Activated B cell treated with CpG ODN at 0.5 μM for 24 hours (primary cell): ENCODE measurements around the gene TSR3. TPM values are rescaled to one million over a fixed set of nuclear protein-coding genes. Genes with fewer than 3 reads are reported as not detected.

ENCODE experiments used
- ATAC-seq: fragments of 200-7000 bp; cut with Tn5 transposase; one replicate; pipeline ENCODE4 v1.10.0; 2021; ENCODE audit warnings: low read depth, mild to moderate bottlenecking, moderate library complexity
- CTCF ChIA-PET: fragments of 350-600 bp; sonication (Branson Sonifier 250); formaldehyde crosslinking; loops from one replicate; lab custom pipeline; 2021; ENCODE audit warnings: antibody characterized with exemption; lab: Charles Lee
- POLR2A ChIA-PET: fragments of 350-600 bp; sonication (Branson Sonifier 250); formaldehyde crosslinking; loops from one replicate; lab custom pipeline; 2021; ENCODE audit warnings: antibody characterized with exemption; lab: Charles Lee
- DNase-seq: peaks from one replicate; pipeline ENCODE4 v3.0.0; 2022
- H3K27ac Mint-ChIP-seq: one replicate; pipeline ENCODE4 v1.8.0; 2020; ENCODE audit warnings: mixed read lengths
- H3K27me3 Mint-ChIP-seq: one replicate; pipeline ENCODE4 v1.8.0; 2021; ENCODE audit warnings: mixed read lengths
- H3K36me3 Mint-ChIP-seq: one replicate; pipeline ENCODE4 v1.8.0; 2021; ENCODE audit warnings: low read depth, mixed read lengths
- H3K4me1 Mint-ChIP-seq: one replicate; pipeline ENCODE4 v1.8.0; 2021; ENCODE audit warnings: mixed read lengths
- H3K4me3 Mint-ChIP-seq: one replicate; pipeline ENCODE4 v1.8.0; 2020; ENCODE audit warnings: mild to moderate bottlenecking, mixed read lengths
- H3K9me3 Mint-ChIP-seq: one replicate; pipeline ENCODE4 v1.8.0; 2020; ENCODE audit warnings: mixed read lengths
- intact Hi-C: fragments of 100-400 bp; cut with micrococcal nuclease; formaldehyde crosslinking; loops from one replicate; pipeline ENCODE4 v1.15.1; 2024
- total RNA-seq: library from RNA; stranded (reverse); gene quantifications from 2 replicates; pipeline ENCODE4 v1.2.3, GENCODE V29; 2022
- TF ChIP-seq, protein P1 (sequence below): fragments of 200-600 bp; IDR thresholded peaks from one replicate; pipeline ENCODE4 v1.8.0; 2022; ENCODE audit warnings: antibody characterized with exemption, mild to moderate bottlenecking

TSR3 gene
- total RNA-seq, 1 donor from 2014 or later = 45.3 TPM

DNA sequence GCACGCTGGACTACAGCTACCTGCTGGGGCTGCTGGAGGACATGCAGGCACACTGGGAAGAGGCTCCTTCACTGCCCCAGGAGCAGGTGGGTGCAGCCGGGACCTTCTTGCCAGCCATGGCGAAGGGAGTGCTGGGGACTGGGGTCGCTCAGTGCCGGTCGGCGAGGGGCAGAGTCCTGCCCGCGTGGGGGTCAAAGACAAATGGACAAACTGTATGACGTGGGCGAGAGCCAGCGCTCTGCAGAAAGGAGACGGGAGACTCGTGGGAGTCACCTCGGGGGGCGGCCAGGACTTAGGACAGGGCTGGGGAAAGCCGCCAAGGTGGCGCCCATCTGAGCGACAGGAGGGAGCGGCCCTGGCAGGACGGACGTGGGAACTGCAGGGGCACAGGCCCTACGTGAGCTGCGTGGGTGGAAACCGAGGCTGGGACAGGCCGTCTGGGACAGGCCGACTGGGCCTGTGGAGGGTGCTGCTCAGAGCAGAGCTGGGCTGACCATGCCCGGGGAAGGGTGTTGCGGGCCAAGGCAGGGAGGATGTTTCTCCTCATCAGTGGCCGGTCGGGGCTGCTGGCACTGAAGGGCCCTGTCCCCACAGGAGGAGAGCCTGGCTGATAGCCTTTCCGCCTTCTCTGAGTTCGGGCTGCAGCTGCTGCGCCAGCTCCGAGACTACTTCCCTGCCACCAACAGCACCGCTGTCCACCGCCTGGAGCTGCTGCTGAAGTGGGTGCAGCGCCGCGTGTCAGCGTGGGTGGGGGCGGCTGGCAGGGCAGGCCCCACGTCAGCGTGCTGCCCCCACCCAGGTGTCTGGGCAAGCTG lies 8.0 kb downstream of the TSR3 start:
- Mint-ChIP-seq H3K4me3 (peak overlapping the region; percentile 75), H3K27me3 (no peaks in the 10 kb centered on the region), H3K36me3 (peaks cover 6% of the 10 kb centered on the region), H3K4me1 (peaks cover 20% of the 10 kb centered on the region), H3K9me3 (no peaks in the 10 kb centered on the region), H3K27ac (peak overlapping the region; percentile 50)
- ChIA-PET POLR2A (interaction anchor here (0.9 to 2.1 kb wide), 8 partner anchors 8 to 908 kb away, joined by 3 to 18 read pairs (median 8); partner anchors contain the start of genes ECI1, GNPTG, RPS2 and TSR3), CTCF (interaction anchor here (1.4 kb wide), 1 partner anchor 42 kb away, joined by 4 read pairs; no protein-coding TSS in a partner anchor)
- TF ChIP-seq, protein P1, sequence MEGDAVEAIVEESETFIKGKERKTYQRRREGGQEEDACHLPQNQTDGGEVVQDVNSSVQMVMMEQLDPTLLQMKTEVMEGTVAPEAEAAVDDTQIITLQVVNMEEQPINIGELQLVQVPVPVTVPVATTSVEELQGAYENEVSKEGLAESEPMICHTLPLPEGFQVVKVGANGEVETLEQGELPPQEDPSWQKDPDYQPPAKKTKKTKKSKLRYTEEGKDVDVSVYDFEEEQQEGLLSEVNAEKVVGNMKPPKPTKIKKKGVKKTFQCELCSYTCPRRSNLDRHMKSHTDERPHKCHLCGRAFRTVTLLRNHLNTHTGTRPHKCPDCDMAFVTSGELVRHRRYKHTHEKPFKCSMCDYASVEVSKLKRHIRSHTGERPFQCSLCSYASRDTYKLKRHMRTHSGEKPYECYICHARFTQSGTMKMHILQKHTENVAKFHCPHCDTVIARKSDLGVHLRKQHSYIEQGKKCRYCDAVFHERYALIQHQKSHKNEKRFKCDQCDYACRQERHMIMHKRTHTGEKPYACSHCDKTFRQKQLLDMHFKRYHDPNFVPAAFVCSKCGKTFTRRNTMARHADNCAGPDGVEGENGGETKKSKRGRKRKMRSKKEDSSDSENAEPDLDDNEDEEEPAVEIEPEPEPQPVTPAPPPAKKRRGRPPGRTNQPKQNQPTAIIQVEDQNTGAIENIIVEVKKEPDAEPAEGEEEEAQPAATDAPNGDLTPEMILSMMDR = no peak
- intact Hi-C loops = loop anchor here (1.0 to 5.0 kb wide), 5 partner anchors 8 to 429 kb away; partner anchors contain the start of genes BAIAP3, EME2, GNPTG and MRPS34
- ATAC-seq = no peak
- DNase-seq = no peak

GRCh38 chr16:1342526-1343427 lies 8.9 kb downstream of the TSR3 start:
- H3K4me3 Mint-ChIP-seq = peak overlapping the region; percentile 75
- ChIA-PET CTCF (interaction anchor here (0.9 to 1.4 kb wide), 4 partner anchors 14 to 197 kb away, joined by 3 to 4 read pairs (median 4); no protein-coding TSS in a partner anchor), POLR2A (interaction anchor here (0.6 to 2.1 kb wide), 12 partner anchors 8 to 909 kb away, joined by 3 to 18 read pairs (median 4); partner anchors contain the start of genes ECI1, GNPTG, RPS2 and TSR3)
- peak; percentile 87 for DNase-seq
- peaks cover 20% of the 10 kb centered on the region for H3K4me1 Mint-ChIP-seq
- no peaks in the 10 kb centered on the region for H3K9me3 Mint-ChIP-seq
- TF ChIP-seq, protein P1 = no peak
- peaks cover 2% of the 10 kb centered on the region for H3K36me3 Mint-ChIP-seq
- H3K27me3 Mint-ChIP-seq = no peaks in the 10 kb centered on the region
- peak overlapping the region; percentile 50 for H3K27ac Mint-ChIP-seq
- peak; percentile 90 for ATAC-seq
- intact Hi-C loops = loop anchor here (1.0 to 5.0 kb wide), 5 partner anchors 9 to 430 kb away; partner anchors contain the start of genes BAIAP3, EME2, GNPTG and MRPS34

DNA sequence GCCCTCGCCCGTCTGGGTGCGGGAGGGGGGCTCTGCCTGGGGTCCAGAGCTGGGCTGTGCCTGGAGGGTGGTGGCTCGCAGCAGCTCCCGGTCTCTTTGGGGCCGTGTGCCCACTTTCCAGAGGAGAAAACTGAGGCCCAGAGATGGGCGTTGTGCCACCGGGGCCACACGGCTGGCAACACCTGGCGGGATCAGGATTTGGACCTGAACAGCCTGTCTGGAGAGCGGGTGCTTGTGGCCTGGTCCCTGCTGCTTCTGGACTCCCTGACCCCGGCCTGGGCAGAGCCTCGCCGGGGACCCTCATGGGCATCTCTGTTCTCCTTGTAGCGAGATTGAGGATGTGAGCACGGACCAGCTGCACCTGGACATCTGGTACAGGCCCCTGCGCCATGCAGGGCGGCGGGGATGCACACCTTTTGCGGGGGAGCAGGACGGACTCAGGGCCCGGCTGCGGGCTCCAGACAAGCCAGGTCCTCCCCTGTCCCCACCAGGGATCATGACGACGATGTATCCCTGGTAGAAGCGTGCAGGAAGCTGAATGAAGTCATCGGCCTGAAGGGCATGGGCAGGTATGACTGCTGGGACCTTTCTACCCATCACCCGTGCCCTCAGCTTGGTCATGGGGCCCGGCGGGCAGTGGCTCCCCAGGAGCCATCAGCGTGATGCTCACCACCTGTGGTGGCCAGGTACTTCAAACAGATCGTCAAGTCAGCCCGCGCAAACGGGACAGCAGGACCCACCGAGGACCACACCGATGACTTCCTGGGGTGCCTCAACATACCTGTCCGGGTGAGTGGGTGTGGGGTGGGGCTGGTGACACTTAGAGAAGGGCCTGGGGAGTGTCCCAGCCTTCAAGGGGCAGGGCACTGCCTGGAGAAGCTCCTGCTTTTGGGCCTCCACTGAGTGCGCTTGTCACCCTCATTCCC lies 9.9 kb downstream of the TSR3 start:
- TF ChIP-seq, protein P1 = no peak
- H3K9me3 Mint-ChIP-seq = no peaks in the 10 kb centered on the region
- intact Hi-C loops = loop anchor here (5.0 kb wide), 1 partner anchor 431 kb away; the partner anchor contains the start of genes EME2, MRPS34 and NME3
- H3K36me3 Mint-ChIP-seq = no peaks in the 10 kb centered on the region
- ChIA-PET POLR2A (interaction anchor here (0.5 to 2.1 kb wide), 8 partner anchors 10 to 162 kb away, joined by 4 to 18 read pairs (median 9); partner anchors contain the start of genes GNPTG, TSR3, UBE2I and UQCC4), CTCF (interaction anchor here (0.7 to 1.4 kb wide), 4 partner anchors 13 to 198 kb away, joined by 3 to 4 read pairs (median 4); no protein-coding TSS in a partner anchor)
- H3K27ac Mint-ChIP-seq = no peak overlapping the region
- H3K27me3 Mint-ChIP-seq = no peaks in the 10 kb centered on the region
- peaks cover 22% of the 10 kb centered on the region for H3K4me1 Mint-ChIP-seq
- no peak for ATAC-seq
- no peak for DNase-seq
- H3K4me3 Mint-ChIP-seq = peak overlapping the region; percentile 75

- CTCF ChIA-PET = interaction anchor here (0.7 kb wide), 1 partner anchor 23 kb away, joined by 3 read pairs; no protein-coding TSS in a partner anchor
- H3K27me3 Mint-ChIP-seq = no peaks in the 10 kb centered on the region
- no peak overlapping the region for H3K27ac Mint-ChIP-seq
- no peaks in the 10 kb centered on the region for H3K9me3 Mint-ChIP-seq
- intact Hi-C loops = loop anchor here (5.0 kb wide), 1 partner anchor 431 kb away; the partner anchor contains the start of genes EME2, MRPS34 and NME3
- no peak for DNase-seq
- TF ChIP-seq, protein P1 = no peak
- no peaks in the 10 kb centered on the region for H3K36me3 Mint-ChIP-seq
- POLR2A ChIA-PET = no interaction called here
- H3K4me3 Mint-ChIP-seq = no peak overlapping the region
- H3K4me1 Mint-ChIP-seq = peaks cover 27% of the 10 kb centered on the region
- no peak for ATAC-seq
Observed at GRCh38 chr16:1340730-1341494, 10.8 kb downstream of the TSR3 start.
